Mesenteric fat pad (tissue), 1 donor: ENCODE measurements around the gene GPER1. TPM values are rescaled to one million over a fixed set of nuclear protein-coding genes. Genes with fewer than 3 reads are reported as not detected.
"Not testable (repeated sequence)": the region's sequence is repeated elsewhere in the genome, so short reads cannot be mapped to it uniquely, and the experiment has no call there.

Experiments used
- DNase-seq: peaks from one replicate; pipeline ENCODE4 v3.0.0-alpha.2; 2020; ENCODE audit warnings: low spot score
- total RNA-seq: library from RNA; stranded (reverse); fragmentation: NEBNext Ultra II Directional; extraction: Animal tissue kit (Norgen Biotek cat#: 25700); gene quantifications from one replicate; pipeline ENCODE4 v1.2.1, GENCODE V29; 2021
- donor health status: DM: yes; HTN: yes; CAD: no.

GPER1 gene
- total RNA-seq, 1 donor from 2014 or later, result 8.1 TPM

- no peak for DNase-seq
Measured at GRCh38 chr7:1101563-1102431, 13.9 kb downstream of the GPER1 start.

- DNase-seq, result no peak
Measured at GRCh38 chr7:1103009-1103788, 15.3 kb downstream of the GPER1 start.

- DNase-seq, result no peak
Measured at GRCh38 chr7:1103789-1104515, 16.0 kb downstream of the GPER1 start.

- DNase-seq, result no peak
Measured at GRCh38 chr7:1104516-1105179, 16.7 kb downstream of the GPER1 start.

GRCh38 chr7:1105189-1105588, 17.3 kb downstream of the GPER1 start:
- DNase-seq, result no peak

- DNase-seq, result no peak
Measured at GRCh38 chr7:1106063-1106792, 18.3 kb downstream of the GPER1 start.

GRCh38 chr7:1106793-1107421, 19.0 kb downstream of the GPER1 start:
- no peak for DNase-seq

GRCh38 chr7:1108264-1108920, 20.5 kb downstream of the GPER1 start:
- DNase-seq, result no peak

- DNase-seq, result no peak
Measured at GRCh38 chr7:1109581-1110310, 21.8 kb downstream of the GPER1 start.

GRCh38 chr7:1110358-1110757, 22.4 kb downstream of the GPER1 start:
- DNase-seq, result no peak

- DNase-seq, result no peak
Measured at GRCh38 chr7:1111156-1111555, 23.2 kb downstream of the GPER1 start.

- no peak for DNase-seq
Measured at GRCh38 chr7:1112109-1112508, 24.2 kb downstream of the GPER1 start.

GRCh38 chr7:1112625-1113547, 25.0 kb downstream of the GPER1 start:
- no peak for DNase-seq

- DNase-seq, result no peak
Measured at GRCh38 chr7:1113548-1113885, 25.6 kb downstream of the GPER1 start.

- no peak for DNase-seq
Measured at GRCh38 chr7:1114088-1114487, 26.2 kb downstream of the GPER1 start.

GRCh38 chr7:1114505-1114904, 26.6 kb downstream of the GPER1 start:
- DNase-seq, result no peak

- not testable (repeated sequence) for DNase-seq
Measured at GRCh38 chr7:1115171-1116045, 27.5 kb downstream of the GPER1 start.
